ENCODE data around the gene TOM1.
A peak's percentile ranks its signal among the peaks of the same experiment; 100 is the strongest.
"Not testable (repeated sequence)": the region's sequence is repeated elsewhere in the genome, so short reads cannot be mapped to it uniquely, and the experiment has no call there.

Gene TOM1

DNA sequence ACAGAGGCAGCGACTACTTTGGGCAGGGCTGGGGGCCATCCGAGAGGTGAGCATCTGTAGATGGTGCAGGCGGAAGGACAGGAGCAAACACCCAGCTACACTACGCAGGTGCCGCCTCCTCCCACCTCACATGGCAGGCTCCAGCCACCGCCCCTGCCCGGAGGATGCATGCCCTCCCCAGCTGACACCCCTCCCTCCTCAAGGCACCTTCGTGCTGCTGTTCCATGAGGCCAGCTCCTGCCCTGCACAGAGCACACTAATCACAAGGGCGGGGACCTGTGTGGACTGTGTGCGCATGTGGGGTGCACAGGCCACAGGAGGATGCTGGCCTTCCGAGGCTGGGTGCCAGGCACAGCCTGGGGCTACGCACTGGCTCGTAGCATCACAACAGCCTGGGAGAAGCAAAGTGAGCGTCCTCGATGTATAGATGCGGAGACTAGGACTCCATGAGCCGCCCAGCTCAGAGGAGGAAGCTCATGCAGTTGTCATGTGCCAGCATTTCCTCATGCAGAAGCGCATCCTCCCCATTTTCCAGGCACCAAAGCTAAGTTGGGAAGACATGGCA, 48.4 kb downstream of the TOM1 start:
- no peak for DNase-seq

DNA sequence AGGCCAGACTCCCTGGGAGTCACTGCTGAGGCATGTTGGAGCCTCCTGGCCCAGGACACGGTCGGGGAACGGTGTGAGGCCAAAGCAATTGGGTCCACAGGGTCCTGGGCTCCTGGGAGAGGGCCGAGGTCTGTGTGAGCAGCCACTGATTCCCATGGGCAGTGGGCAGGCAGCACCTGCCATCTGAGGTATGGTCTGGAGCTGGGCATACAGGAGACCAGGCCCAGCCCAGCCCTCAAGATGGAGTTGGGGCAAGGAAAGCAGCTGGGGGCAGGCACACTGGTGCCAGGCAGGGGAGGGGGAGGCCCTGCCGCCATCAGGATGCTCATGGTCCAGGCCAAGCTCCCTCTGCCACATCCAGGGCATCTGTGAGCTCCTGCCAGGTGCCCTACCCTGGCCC, 49.0 kb downstream of the TOM1 start:
- no peak for DNase-seq

DNA sequence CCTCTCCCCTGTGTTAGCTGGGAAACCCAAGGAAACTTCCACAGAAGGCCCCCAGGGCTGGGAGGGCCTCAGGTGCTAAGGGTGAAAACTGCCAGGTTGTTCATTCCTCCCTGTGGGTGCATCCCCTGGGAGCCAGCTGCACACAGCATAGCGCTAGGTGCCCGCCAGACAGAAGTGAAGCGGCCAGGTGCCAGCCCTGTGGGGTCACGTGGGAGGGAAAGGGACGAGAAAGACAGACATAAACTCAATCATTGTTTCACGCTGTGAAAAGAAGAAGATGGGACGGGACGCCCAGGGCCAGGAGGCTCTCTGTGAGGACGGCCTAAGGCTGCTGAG, 49.6 kb downstream of the TOM1 start:
- no peak for DNase-seq

DNA sequence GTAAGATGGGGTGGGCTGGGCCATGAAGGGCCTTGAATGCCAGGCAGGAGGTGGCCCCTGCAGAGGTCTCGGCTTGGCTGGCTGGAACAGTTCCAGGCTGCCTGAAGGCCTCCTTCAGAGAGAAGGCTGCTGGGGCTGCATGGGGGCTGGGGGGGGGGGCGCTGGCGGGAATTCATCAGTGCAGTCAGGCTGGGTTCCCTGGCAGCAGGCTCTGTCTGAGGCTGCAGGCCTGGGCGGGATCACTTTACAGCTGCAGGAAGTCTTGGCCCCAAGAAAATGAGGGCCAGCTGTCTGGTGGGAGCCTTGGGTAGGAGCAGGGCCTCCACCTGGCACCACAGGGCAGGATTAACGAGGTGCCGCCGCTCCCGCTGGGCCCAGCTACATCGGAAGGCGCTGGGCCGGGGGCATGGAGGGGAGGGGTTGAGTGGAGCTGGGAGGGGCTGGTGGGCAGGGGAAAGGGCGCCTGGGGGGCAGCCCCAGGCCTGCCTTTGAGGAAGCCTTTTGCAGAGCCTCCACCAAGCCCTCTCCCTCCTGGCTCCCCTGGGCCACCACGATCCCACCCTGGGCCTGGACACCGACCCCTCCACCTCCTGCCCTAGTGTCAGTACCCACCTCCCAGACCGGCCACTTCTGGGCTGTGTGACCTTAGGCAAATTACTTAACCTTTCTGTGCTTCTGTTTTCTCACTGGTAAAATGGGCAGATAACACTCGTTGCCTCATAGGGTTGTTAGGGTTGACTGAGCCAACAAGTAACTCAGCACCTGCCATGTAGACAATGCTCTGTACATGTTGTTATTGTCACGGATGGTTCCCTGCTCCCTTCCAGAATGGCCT, 50.2 kb downstream of the TOM1 start:
- no peak for DNase-seq

DNA sequence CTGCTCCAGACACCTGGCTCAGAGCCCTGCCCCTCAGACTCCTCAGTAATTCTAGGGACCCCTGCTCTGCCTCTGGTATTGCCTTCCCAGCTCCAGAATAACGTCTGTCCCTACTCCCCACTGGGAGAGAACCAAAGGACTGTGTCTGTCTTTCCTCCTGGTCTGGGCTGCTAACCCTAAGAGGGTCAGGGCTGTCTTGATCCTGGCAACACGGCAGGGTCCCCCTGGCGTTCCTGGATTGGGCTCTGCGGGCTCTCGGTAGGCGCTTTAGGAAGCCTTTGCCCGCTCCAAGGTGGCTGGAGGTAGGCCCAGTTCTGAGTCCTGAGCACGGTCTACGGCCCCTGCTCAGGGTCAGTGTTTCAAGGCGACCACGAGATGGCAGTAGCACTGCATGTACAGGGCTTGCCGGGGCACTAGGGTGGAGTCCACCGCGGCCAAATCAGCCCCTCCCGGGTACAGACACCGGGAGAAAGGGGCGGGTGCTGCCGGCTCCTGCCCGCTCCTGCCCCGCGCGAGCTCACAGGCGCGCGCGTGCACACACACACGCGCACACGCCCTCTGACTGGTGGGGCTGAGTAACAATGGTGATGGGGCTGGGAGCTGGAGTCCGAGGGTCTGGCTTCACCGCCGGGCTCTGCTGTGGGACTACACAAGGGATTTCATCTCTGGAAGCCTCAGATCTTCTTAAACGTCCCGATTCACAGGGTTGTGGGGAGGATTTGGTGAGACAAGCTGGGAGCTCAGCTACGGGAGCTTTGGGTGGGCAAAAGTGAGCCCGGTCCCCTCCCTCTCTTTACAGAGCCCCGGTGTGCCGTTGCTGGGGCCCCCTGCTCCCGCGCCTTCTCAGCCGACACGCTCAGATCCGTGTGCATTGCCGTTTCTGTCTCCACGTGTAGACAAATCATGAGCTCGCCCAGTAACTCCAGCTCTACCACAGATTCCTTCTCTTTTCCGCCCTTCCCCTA, 51.1 kb downstream of the TOM1 start:
- peak; percentile 79 for DNase-seq

DNA sequence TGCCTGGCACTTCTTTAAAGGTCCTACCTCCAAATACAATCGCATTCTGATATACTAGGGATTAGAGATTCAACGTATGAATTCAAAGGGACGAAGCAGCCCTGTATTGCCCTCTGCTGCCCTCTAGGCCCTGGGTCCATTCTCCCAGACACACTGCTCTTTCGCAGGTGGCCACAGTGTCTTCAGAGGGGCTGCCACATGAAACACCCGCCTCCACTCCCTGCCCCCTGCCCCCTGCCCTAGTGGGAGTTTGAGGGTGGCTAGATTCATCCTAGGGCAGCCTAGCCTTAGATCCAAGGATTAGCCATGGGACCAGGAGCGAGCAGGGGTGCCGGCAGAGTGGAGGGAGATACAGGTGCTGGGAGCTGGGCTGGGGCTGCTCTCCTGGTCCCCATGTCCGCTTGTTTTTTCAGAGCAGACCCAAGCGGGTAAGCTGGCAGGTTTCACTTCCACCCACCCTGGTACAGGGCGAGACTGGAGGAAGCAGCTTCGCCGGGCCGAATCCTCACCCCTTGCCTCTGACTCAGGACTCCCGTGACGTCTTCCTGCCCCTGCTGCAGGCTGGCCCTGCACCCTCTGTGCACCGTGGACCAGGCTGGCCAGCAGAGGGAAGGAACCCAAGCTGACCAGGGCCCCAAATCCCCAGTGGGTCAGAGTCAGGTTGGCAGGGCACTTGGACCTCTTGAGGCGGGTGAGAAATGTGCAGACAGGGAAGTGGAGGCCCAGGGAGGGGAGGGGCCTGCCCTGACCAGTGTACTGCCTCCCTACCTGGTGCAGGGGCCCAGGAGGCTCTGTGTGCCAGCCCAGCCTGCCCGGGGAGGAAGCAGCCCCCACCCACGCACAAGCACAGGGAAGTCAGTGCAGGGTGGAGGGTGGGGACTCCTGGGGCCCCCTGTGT, 52.8 kb downstream of the TOM1 start:
- DNase-seq = peak; percentile 40

DNA sequence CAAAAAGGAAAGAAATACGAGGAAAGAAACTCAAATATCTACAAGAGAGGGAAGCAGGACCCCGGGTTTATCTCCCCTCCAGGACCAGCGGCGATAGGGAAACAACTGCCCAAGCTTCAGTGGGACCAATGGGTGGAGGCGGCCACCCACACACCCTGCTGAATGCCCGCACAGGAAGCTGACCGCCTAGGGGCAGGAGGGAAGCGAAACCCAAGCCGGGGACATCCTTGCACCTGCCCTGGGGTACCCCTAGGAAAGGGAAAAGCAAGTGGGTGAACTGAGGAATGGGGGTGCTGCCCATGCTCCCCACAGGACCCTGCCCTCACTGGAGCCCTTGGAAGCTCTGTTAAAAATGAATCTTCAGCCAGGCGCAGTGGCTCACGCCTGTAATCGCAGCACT, 53.6 kb downstream of the TOM1 start:
- DNase-seq = no peak

DNA sequence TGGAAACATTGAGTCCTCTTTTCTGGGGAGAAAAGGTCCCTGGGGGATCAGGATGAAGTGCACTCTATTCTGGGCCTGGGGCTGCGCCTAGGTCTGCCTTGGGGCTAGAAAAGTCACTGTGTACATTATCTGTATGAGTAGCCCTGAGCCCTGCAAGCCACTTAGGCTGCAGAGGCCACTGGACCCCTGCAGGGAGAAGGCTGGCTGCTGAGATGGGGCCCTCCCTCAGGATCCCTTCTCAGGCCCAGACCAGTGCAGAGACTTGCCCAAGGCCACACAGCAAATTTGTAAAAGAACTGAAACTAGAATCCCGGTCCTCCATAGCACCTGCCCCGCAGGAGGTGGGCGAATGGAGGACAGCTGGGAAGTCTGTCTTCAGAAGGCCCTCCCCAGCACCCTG, 54.4 kb downstream of the TOM1 start:
- DNase-seq = no peak

DNA sequence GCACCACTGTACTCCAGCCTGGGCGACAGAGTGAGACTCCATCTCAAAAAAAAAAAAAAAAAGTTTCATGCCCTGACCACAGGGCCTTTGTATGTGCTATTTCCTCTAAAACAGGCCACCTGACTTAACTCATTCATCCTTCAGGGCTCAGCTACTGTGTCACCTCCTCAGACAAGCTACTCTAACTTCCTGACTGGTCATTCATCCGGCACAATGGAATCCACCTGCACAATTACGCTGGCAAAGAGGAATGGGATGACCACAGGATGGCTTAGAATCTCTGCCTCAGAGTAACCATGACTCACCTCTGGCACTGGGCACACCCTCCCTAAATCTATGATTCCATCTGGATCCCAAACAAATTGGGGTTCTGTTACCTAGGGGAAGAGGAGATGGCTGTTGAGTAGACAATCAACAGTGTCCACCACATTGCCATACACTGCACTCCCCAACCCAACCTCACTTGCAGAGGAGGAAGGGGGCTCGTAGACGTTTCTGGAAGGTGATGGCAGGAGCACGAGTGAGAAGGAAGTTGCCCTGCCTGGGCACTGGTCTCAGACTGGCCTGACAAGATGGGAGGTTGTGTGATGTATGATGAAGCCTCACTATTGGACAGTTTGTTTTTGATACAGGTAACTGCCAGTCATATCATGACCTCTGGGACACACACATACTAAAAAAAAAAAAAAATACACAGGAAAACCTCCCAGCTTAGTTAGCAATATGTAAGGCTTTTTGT, 58.4 kb downstream of the TOM1 start:
- no peak for DNase-seq

DNA sequence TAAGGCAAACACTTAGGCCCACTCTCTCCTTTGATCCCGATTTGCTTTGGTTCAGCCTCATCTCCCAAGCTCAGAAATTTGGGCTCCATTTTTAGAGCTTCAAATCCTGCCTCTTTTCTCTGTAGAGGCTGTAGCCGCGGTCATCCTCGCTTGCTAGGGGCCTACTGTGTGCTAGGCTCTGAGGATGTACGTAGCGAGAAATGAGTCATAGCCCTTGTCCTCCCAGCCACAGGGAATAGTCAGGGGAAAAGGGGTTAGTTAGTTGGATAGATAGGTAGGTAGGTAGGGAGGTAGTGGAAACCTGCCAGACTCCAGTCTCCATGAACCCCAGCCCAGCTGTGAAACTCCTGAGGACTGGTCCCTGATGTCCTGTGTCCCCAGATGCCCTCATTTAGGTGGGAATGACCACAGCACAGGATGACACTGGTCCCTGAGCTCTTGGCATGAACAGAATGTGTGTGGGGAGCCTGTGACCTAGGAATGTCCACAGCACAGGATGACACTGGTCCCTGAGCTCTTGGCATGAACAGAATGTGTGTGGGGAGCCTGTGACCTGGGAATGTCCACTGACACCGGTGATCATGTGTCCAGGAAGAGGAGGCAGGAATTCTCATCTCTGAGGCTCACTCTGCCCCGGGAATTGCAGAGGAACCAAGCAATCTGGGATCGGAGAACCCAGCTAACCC, 59.8 kb downstream of the TOM1 start:
- no peak for DNase-seq

DNA sequence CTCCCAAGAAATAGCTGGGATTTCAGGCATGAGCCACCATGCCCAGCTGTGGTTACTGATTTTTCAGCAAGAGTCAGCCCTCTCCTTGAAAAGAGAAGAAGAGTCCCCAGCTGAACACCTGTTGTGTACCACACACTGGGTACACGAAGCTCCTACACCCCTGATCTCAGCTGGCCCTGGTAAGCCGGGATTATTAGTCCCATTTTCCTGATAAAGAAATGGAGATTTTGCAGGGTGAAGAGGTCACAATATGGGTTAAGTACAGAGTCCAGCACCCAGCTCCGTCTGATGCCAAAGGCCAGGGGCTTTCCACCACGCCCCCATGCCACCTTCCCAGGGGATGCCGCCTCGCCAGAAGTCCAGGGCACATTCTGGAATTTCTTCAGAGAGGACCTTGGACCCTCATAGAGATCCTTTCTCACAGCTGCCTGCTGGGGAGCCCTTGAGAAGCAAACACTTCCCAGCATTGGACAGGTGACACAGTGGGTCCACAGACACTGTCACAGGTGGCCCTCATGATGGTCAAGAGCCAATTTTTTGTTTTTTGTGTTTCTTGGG, 61.4 kb downstream of the TOM1 start:
- no peak for DNase-seq

DNA sequence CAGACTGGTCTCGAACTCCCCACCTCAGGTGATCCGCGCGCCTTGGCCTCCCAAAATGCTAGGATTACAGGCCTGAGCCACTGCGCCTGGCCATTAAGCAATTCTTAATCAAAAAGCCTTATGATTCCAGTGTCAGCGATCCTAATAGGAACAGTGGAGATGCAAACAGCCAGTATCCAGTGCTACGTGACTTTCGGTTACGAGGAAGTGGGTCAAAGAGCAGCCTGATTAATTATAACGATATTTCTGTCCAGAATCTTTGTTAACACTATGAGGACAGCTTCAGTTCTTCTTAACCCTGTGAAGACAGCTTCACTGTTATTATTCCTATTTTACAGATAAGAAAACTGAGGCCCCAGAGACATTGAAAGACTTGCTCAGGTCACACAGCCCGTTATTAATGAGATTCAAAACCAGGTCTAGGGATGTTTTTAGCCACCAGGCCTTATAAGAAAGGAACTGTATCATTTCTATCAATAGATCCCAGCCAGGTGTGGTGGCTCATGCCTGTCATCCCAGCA, 63.9 kb downstream of the TOM1 start:
- no peak for DNase-seq

DNA sequence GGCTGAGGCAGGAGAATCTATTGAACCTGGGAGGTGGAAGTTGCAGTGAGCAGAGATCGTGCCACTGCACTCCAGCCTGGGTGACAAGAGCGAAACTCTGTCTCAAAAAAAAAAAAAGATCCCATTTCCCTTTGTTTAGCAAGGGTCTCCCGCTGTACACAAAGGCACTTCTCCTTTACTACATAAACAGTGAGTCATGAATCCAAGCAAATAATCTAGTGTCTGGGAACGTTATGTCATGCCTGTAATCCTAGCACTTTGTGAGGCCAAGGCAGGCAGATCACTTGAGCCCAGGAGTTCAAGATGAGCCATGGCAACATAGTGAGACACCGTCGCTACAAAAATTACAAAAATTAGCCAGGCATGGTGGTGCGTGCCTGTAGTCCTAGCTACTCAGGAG, 64.5 kb downstream of the TOM1 start:
- not testable (repeated sequence) for DNase-seq

DNA sequence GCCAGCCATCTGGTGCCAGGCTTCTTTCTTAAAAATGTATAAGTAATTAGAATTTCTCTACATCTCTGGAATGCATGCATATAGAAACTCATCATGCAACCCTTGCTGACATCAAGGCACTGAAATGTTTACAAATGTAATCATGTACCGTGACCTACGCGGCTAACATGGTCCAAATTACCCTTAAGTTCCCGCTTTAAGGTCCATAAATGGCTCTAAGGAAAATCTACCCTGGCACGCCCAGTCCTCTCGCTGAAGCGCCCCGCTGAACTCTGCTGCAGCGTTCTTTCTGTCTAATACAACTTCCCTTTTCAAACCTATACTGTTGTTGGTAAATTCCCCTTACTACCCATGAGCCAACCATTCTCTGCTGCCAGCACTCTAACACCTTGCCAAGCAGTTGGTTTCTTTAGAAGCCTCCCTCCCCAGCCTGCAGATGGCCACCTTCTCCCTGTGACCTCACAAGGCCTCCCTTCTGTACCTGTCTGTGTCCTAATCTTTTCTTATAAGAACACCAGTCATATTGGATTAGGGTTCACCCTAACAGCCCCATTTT, 67.7 kb downstream of the TOM1 start:
- no peak for DNase-seq

DNA sequence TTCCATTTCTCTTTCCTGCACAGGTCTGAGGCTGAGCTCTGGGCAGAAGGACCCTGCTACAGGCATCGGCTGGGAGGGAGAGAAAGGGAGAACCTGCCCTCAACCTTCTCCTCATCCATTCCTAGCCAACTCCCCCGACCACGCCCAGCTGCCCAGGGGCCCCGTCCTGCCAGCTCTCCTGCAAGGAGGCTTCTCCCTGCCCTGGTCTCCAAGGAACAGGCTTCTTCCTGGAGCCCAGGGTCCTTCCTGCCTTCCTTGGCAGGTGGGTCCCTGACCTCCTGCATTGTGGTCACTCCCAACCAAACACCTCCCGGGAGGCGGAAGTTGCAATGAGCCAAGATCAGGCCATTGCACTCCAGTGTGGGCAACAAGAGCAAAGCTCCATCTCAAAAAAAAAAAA, 68.7 kb downstream of the TOM1 start:
- DNase-seq = no peak

DNA sequence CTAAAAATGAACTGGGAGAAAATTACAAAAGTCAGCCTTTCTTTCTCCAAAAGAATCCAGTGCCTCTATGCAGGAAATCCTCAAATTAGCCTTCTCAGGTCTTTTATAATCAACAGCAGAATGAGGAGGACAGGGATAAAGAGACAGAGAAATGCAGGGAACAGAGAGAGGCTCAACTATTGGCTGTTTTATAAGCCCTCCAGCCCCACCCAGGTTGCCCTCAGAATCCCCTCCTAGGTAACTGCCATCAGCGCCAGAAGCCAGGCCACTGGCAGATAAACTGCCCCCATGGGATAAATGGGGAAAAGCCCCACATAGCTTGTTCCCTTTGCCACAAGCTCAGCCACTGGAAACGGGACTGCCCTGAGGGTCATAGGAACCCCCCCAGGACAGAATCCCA, 70.3 kb downstream of the TOM1 start:
- no peak for DNase-seq

DNA sequence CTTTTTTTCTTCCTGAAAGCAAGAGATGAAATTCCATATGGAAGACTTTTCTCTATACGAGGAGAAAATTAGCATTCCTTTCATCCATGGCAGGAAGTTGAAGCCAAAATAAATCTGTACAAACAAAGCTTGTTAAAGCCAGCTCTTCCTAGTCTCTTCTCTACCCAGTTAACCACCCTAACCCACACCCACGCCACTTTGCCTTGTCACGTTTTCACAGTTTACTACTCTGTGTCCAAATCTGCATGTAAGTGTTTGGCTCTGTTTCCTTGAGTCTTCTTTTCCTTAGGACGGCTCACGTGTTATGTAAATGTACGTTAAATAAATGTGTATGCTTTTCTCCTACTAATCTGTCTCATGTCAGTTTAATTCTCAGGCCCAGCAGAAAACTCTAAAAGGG, 74.1 kb downstream of the TOM1 start:
- DNase-seq = no peak

DNA sequence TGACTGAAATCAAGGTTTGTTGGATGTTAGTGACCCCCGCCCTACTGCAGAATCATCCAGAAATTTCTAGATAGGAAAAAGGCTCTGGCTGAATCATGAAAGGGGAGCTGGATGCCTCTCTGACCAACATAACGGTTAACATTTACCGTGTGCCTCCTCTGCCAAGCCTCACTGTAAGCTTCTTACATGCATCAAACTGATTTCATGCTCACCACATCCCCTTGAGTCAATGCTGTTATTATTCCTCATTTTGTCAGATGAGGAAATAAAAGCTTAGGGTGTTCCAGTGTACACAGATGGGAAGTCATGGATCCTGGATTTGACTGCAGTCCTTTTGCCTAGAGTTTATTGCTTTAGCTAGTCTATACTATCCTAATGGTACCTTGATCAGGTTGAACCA, 75.3 kb downstream of the TOM1 start:
- DNase-seq = no peak

DNA sequence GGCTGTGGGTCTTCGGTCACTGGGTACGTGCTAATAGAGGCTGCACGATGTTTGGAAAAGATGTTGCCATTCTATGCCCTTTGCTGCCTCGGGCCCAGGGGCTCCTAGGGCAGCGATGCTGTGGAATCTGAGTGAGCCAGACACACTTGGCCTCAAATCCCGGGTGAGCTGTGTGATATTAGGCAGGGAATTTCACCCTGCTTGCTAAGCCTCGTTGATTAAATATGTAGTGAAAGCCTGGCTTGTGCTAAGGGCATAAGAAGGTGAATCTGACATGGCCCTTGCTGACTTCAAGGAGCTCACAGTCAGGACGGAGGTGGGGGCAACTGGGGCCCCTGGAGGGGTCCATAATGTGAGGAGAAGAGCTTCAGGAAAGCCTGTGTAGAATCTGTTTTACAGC, 75.8 kb downstream of the TOM1 start:
- DNase-seq = no peak

DNA sequence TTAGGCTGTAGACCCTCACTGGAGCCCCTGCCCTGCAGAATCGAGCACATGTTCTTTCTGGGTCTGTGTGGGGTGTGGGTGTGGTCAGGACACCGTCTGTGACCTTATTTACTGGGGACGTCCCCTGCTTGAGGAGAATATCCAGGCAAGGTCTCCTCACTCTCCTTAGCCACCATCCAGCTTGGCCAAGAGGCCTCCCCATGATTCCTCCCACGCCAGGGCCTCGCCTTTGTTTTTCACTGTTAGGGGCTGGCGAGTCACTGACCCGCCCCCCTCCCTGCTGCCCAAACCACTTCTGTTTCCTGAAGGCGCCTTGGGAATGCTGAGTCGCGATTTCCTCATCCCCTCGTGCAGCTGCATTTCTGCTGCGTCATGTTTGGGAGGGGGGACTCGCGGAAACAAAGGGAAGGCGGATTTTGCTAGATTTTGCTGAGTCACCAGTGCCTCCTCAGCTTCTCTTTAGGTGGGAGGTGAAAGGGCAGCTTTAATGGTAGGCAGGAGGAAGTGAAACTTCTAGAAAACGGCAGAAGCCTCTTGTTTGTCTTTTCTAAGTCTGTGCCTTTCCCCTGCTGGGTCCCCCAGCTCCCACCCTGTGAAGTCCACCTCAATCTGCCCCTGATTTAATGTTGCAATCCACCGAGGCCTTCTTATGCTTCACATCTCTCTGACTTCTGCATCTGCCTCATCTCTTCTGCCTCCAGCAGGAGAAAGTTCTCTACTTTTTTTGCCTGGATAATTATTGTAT, 77.2 kb downstream of the TOM1 start:
- DNase-seq = peak; percentile 28
